Stimulated activated CD4-positive, alpha-beta T cell treated with anti-CD3 and anti-CD28 coated beads, Interleukin-1b, Interleukin-23, amount 100 ng/mL, for 1 hour (primary cell): ENCODE results near the gene RNASE7.
"Not testable (repeated sequence)": the region's sequence is repeated elsewhere in the genome, so short reads cannot be mapped to it uniquely, and the experiment has no call there.

ENCODE experiments used
- DNase-seq, 2 donors: peaks; one replicate each; pipeline ENCODE4 v3.0.0-alpha.2; 2020; ENCODE audit warnings: low read depth in 2 of 2

RNASE7 gene

GRCh38 chr14:21041676-21042433 lies at the start of gene RNASE7:
TSS of gene RNASE7 (plus strand) at chr14:21042362. CDS start at chr14:21042993, 631 bp downstream.
- DNase-seq, result no peak

- DNase-seq, result no peak
Observed at GRCh38 chr14:20996521-20996920, 45.6 kb upstream of the RNASE7 start.

- DNase-seq, result no peak
Observed at GRCh38 chr14:20997115-20997514, 45.0 kb upstream of the RNASE7 start.

- DNase-seq, result no peak
Observed at GRCh38 chr14:20997564-20997963, 44.6 kb upstream of the RNASE7 start.

- no peak for DNase-seq
Observed at GRCh38 chr14:20998139-20998538, 44.0 kb upstream of the RNASE7 start.

GRCh38 chr14:20998674-20999366 lies 43.3 kb upstream of the RNASE7 start, which contains the start of gene SLC39A2:
TSS of gene SLC39A2 (plus strand) at chr14:20999293. CDS start at chr14:20999447, 154 bp downstream.
- no peak for DNase-seq

GRCh38 chr14:20999591-20999990 lies 42.6 kb upstream of the RNASE7 start:
- no peak for DNase-seq

- DNase-seq, result no peak
Observed at GRCh38 chr14:21001218-21001617, 40.9 kb upstream of the RNASE7 start.

GRCh38 chr14:21003788-21004346 lies 38.3 kb upstream of the RNASE7 start:
- no peak for DNase-seq

- DNase-seq, result not testable (repeated sequence)
Observed at GRCh38 chr14:21009721-21010120, 32.4 kb upstream of the RNASE7 start.

- DNase-seq, result no peak
Observed at GRCh38 chr14:21011136-21011535, 31.0 kb upstream of the RNASE7 start.

- DNase-seq, result peak; percentile 61 to 70
Observed at GRCh38 chr14:21014761-21015190, 27.4 kb upstream of the RNASE7 start.

GRCh38 chr14:21015312-21015711 lies 26.9 kb upstream of the RNASE7 start:
- DNase-seq, result no peak

- DNase-seq, result no peak
Observed at GRCh38 chr14:21016413-21017190, 25.6 kb upstream of the RNASE7 start.

GRCh38 chr14:21017528-21018245 lies 24.5 kb upstream of the RNASE7 start:
- DNase-seq, result no peak

- no peak for DNase-seq
Observed at GRCh38 chr14:21018286-21018685, 23.9 kb upstream of the RNASE7 start.

- no peak for DNase-seq
Observed at GRCh38 chr14:21018781-21019180, 23.4 kb upstream of the RNASE7 start.

GRCh38 chr14:21019366-21019765 lies 22.8 kb upstream of the RNASE7 start:
- DNase-seq, result no peak

- DNase-seq, result no peak
Observed at GRCh38 chr14:21020977-21021545, 21.1 kb upstream of the RNASE7 start.

GRCh38 chr14:21022686-21023085 lies 19.5 kb upstream of the RNASE7 start:
- no peak for DNase-seq

GRCh38 chr14:21023174-21023573 lies 19.0 kb upstream of the RNASE7 start:
- no peak for DNase-seq
